ENCODE results near the gene TBX10.

GRCh38 chr11:67592880-67593564, 46.5 kb downstream of the TBX10 start:
- TF ChIP-seq POLR2AphosphoS5 (IDR thresholded peaks at IDR 0.05) = no peak
- TF ChIP-seq CTCF (IDR thresholded peaks at IDR 0.05) = no peak
